Tibial nerve (tissue), 4 donors: ENCODE data around the gene NME7.

Experiments
- CTCF ChIP-seq, 5 experiments: fragments of 200-600 bp in 3 of 5; fragments of 450-650 bp in 2 of 5; sonication (generic) in 3 of 5; IDR thresholded peaks; one replicate each; pipeline ENCODE4 v1.5.1; 2016 to 2019; ENCODE audit warnings: antibody characterized with exemption in 5 of 5, mild to moderate bottlenecking in 3 of 5, moderate library complexity in 2 of 5
- EP300 ChIP-seq, 2 donors: sonication (generic); formaldehyde crosslinking; IDR thresholded peaks; one replicate each; pipeline ENCODE4 v1.6.1; 2017; ENCODE audit warnings: antibody characterized with exemption in 2 of 2, mild to moderate bottlenecking in 1 of 2
- POLR2A ChIP-seq, 2 donors: fragments of 450-650 bp; IDR thresholded peaks; one replicate each; pipeline ENCODE4 v1.6.1; 2017; ENCODE audit warnings: antibody characterized with exemption in 2 of 2, mild to moderate bottlenecking in 2 of 2, moderate library complexity in 2 of 2

GRCh38 chr1:169259816-169260215 is 107.8 kb downstream of the NME7 start:
- TF ChIP-seq CTCF (IDR thresholded peaks at IDR 0.05) (no peak), POLR2A (IDR thresholded peaks at IDR 0.05) (no peak), EP300 (IDR thresholded peaks at IDR 0.05) (no peak)
